Measurements from ENCODE around the gene GRID2. TPM values are rescaled to one million over a fixed set of nuclear protein-coding genes. Genes with fewer than 3 reads are reported as not detected.

Gene GRID2
- total RNA-seq, 2 donors from 2014 or later, result 27.3 to 40.4 TPM

GRCh38 chr4:93313197-93313596 is 1009.4 kb downstream of the GRID2 start:
- H3K9me3 ChIP-seq (ENCODE audit: control insufficient read depth, low read length), result no peaks in the 10 kb centered on the region
- no peaks in the 10 kb centered on the region for H3K27me3 ChIP-seq (ENCODE audit: control insufficient read depth, insufficient read depth, low read length, poor library complexity, severe bottlenecking)
- H3K4me3 ChIP-seq (ENCODE audit: low read length), result no peak overlapping the region
- no peak overlapping the region for H3K27ac Mint-ChIP-seq
- no peak overlapping the region for H3K9ac ChIP-seq (ENCODE audit: extremely low read depth, low read length, poor library complexity, severe bottlenecking)
- no peaks in the 10 kb centered on the region for H3K27me3 Mint-ChIP-seq (ENCODE audit: insufficient read depth)
- H3K27ac ChIP-seq (ENCODE audit: low read depth, low read length), result no peak overlapping the region
- DNase-seq, result no peak
- TF ChIP-seq, protein P1, sequence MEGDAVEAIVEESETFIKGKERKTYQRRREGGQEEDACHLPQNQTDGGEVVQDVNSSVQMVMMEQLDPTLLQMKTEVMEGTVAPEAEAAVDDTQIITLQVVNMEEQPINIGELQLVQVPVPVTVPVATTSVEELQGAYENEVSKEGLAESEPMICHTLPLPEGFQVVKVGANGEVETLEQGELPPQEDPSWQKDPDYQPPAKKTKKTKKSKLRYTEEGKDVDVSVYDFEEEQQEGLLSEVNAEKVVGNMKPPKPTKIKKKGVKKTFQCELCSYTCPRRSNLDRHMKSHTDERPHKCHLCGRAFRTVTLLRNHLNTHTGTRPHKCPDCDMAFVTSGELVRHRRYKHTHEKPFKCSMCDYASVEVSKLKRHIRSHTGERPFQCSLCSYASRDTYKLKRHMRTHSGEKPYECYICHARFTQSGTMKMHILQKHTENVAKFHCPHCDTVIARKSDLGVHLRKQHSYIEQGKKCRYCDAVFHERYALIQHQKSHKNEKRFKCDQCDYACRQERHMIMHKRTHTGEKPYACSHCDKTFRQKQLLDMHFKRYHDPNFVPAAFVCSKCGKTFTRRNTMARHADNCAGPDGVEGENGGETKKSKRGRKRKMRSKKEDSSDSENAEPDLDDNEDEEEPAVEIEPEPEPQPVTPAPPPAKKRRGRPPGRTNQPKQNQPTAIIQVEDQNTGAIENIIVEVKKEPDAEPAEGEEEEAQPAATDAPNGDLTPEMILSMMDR (conservative IDR thresholded peaks at IDR 0.05), result no peak
- H3K4me1 ChIP-seq (ENCODE audit: control insufficient read depth, insufficient read depth, low read length), result no peaks in the 10 kb centered on the region
- no peaks in the 10 kb centered on the region for H3K9me3 Mint-ChIP-seq
- no peaks in the 10 kb centered on the region for H3K36me3 Mint-ChIP-seq (ENCODE audit: low read depth)
- no peaks in the 10 kb centered on the region for H3K4me1 Mint-ChIP-seq
- H3K36me3 ChIP-seq (ENCODE audit: control insufficient read depth, insufficient read depth, low read length), result no peaks in the 10 kb centered on the region
- H3K4me3 Mint-ChIP-seq, result no peak overlapping the region

GRCh38 chr4:93317057-93317456 is 1013.3 kb downstream of the GRID2 start:
- no peaks in the 10 kb centered on the region for H3K4me1 Mint-ChIP-seq
- Histone ChIP-seq H3K4me1 (ENCODE audit: control insufficient read depth, insufficient read depth, low read length) (no peaks in the 10 kb centered on the region), H3K27ac (ENCODE audit: low read depth, low read length) (no peak overlapping the region), H3K9ac (ENCODE audit: extremely low read depth, low read length, poor library complexity, severe bottlenecking) (no peak overlapping the region), H3K27me3 (ENCODE audit: control insufficient read depth, insufficient read depth, low read length, poor library complexity, severe bottlenecking) (no peaks in the 10 kb centered on the region), H3K4me3 (ENCODE audit: low read length) (no peak overlapping the region), H3K36me3 (ENCODE audit: control insufficient read depth, insufficient read depth, low read length) (no peaks in the 10 kb centered on the region), H3K9me3 (ENCODE audit: control insufficient read depth, low read length) (no peaks in the 10 kb centered on the region)
- TF ChIP-seq, protein P1 (conservative IDR thresholded peaks at IDR 0.05), result no peak
- H3K27ac Mint-ChIP-seq, result no peak overlapping the region
- peaks cover 1% of the 10 kb centered on the region for H3K9me3 Mint-ChIP-seq
- WGBS, 2 experiments (ENCODE audit: insufficient coverage in 1 of 2, insufficient read length in 1 of 2), result 96 to 100% methylated on average over 3 to 4 of the region's 4 CpGs
- no peak overlapping the region for H3K4me3 Mint-ChIP-seq
- H3K36me3 Mint-ChIP-seq (ENCODE audit: low read depth), result peaks cover 5% of the 10 kb centered on the region
- DNase-seq, result no peak
- H3K27me3 Mint-ChIP-seq (ENCODE audit: insufficient read depth), result no peaks in the 10 kb centered on the region

DNA sequence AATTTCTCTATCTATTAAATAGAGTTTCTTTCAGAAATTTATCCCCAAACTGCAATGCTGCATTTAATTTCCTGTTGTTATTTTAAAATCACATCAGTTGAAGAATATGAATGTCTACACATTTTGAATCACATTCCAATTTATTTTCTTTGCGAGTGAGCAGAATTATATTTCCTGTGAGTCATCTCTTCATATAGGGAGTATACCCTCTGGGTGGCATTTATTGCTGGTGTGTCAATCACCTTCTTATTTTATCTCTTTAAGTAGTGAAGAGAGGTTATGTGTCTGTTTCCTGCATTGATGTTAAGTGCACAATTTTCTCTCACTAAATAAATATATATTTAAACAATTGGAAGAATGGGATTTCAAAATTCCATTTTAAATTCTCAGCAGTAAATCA is 1013.8 kb downstream of the GRID2 start:
- Mint-ChIP-seq H3K4me3 (no peak overlapping the region), H3K36me3 (ENCODE audit: low read depth) (peaks cover 7% of the 10 kb centered on the region), H3K9me3 (peaks cover 6% of the 10 kb centered on the region), H3K27ac (no peak overlapping the region), H3K27me3 (ENCODE audit: insufficient read depth) (no peaks in the 10 kb centered on the region), H3K4me1 (no peaks in the 10 kb centered on the region)
- no peaks in the 10 kb centered on the region for H3K27me3 ChIP-seq (ENCODE audit: control insufficient read depth, insufficient read depth, low read length, poor library complexity, severe bottlenecking)
- no peaks in the 10 kb centered on the region for H3K36me3 ChIP-seq (ENCODE audit: control insufficient read depth, insufficient read depth, low read length)
- H3K4me1 ChIP-seq (ENCODE audit: control insufficient read depth, insufficient read depth, low read length), result no peaks in the 10 kb centered on the region
- no peaks in the 10 kb centered on the region for H3K9me3 ChIP-seq (ENCODE audit: control insufficient read depth, low read length)
- DNase-seq, result no peak
- no peak overlapping the region for H3K9ac ChIP-seq (ENCODE audit: extremely low read depth, low read length, poor library complexity, severe bottlenecking)
- H3K4me3 ChIP-seq (ENCODE audit: low read length), result no peak overlapping the region
- 100% methylated on average over 1 of the region's 1 CpG; no CpG with 5 or more reads in 1 of the 2 experiments for WGBS, 2 experiments (ENCODE audit: insufficient coverage in 1 of 2, insufficient read length in 1 of 2)
- TF ChIP-seq, protein P1 (conservative IDR thresholded peaks at IDR 0.05), result no peak
- no peak overlapping the region for H3K27ac ChIP-seq (ENCODE audit: low read depth, low read length)
